ENCODE data around the gene CDH22.

Gene CDH22

DNA sequence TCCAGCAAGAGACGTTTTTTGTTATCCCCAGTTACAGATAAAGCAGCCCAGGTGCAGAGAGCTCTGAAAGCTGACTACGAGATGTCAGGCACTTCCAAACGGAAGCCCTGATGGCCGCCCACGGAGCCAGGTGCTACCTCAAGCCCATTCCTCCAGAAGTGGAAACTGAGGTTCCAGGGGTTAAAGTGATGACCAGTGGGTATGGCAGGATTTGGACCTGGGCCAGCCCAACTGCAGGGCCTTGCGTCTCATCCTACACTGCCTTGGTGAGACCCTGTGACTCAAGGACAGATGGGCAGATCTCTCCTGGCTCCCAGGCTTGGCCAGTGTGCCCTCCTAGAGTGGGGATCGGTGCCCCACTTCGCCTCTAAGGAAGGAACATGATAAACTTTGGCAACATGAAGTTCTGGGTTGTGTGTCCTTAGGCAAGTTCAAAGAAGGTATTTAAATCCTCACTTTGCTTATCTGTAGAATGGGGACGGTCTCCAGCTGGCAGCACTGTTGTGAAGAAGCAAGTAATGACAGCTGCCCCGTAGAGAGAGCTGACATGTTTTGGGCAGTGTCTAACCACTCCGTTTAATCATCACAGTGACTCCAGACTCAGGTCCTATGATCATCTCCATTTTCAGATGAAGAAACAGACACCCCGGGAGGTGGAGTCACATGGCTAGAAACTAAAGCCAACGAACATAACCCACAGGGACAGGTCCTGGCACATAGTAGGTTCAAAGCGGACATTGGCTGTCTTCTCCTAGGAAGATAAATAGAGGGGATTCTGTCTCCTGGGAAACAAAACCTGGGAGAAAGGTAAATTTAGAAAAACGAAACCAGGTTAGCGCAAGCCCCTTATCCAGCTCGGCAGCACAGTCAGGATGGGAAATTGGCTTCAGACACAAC lies 34.4 kb upstream of the CDH22 start:
- TF ChIP-seq, protein P1, sequence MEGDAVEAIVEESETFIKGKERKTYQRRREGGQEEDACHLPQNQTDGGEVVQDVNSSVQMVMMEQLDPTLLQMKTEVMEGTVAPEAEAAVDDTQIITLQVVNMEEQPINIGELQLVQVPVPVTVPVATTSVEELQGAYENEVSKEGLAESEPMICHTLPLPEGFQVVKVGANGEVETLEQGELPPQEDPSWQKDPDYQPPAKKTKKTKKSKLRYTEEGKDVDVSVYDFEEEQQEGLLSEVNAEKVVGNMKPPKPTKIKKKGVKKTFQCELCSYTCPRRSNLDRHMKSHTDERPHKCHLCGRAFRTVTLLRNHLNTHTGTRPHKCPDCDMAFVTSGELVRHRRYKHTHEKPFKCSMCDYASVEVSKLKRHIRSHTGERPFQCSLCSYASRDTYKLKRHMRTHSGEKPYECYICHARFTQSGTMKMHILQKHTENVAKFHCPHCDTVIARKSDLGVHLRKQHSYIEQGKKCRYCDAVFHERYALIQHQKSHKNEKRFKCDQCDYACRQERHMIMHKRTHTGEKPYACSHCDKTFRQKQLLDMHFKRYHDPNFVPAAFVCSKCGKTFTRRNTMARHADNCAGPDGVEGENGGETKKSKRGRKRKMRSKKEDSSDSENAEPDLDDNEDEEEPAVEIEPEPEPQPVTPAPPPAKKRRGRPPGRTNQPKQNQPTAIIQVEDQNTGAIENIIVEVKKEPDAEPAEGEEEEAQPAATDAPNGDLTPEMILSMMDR (IDR thresholded peaks at IDR 0.05; ENCODE audit: low read depth, low read length, missing control alignments): no peak
- no peak overlapping the region for H3K4me3 ChIP-seq (ENCODE audit: low read depth, low read length)
- no peak for DNase-seq (ENCODE audit: low read depth)

DNA sequence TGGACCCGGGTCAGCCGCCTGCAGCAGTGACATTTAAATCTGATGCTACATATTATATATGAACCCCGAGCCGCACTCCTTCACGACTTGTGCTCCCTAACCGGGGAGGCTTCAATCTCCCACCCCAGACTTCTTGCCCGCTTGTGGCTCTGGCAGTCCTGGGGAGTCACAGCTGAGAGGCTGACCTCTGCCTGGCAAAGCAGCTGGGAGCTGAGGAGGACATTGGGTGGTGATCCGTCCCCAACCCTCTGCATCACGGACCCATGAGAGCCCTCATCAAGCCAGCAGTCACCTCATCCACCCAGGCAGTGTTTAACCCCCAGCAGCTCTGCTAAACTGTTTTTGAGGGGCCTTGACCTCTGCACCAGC lies 33.7 kb upstream of the CDH22 start:
- no peak overlapping the region for H3K4me3 ChIP-seq (ENCODE audit: low read depth, low read length)
- TF ChIP-seq, protein P1 (IDR thresholded peaks at IDR 0.05; ENCODE audit: low read depth, low read length, missing control alignments): no peak
- no peak for DNase-seq (ENCODE audit: low read depth)

DNA sequence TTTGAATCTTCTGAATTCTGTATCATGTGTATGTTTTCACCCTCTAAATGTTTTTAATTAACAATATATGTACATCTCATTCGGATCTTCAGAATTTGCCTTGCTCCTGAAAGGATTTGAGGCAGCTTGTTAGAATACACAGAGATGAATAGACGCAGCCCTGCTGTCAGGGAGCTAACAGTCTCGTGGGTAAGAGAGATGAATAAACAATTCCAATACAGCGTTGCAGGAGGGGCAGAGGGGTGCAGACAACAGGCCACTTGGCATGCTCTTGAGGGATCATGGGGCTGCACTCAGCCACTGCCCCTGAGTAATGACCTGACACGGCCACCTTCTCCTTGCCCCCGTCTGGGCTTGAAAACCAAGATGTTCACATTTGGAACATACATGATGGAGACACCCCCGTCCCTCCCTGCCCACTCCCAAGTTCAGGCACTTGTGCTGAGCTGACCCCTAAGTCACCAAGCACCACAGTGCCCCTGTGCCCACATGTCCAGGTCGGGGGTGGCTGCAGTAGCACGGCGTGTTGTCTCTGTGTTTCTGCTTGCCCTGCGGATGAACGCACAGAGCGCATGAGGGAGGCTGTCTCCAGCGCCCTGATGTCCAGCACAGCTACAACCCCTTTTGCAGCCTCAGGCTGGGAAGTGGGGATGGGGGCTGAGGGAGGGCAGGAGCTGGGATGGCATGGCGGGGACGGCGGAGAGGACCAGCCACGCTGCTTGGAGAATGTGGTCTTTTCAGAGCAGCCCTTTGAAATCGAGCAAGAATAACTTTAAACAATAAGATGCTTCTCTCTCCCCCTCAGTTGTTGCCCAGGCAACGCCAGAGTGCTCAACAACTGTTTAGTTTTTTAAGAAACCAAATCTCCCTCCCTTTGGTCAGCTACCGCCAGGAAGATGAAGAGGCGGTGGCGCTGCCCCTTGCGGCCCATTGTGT lies 33.0 kb upstream of the CDH22 start:
- H3K4me3 ChIP-seq (ENCODE audit: low read depth, low read length): no peak overlapping the region
- TF ChIP-seq, protein P1 (IDR thresholded peaks at IDR 0.05; ENCODE audit: low read depth, low read length, missing control alignments): no peak

DNA sequence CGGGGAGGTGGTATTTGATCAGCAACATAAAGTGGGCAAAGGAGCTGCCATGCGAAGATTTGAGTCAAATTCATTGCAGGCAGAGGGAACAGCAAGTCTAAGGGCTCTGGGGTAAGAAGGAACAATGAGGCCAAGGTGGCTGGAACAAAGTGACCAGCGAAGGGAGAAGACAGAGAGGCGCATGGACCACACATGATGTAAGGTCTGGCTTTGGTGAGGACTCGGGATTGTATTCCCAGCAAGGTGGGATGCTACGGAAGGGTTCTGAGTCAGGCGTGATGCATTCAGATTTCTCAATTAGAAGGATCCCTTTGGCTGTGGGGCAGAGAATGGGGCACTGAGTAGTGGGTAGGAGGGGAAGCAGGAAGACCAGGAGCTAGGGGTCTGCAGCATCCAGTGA lies 30.7 kb upstream of the CDH22 start:
- TF ChIP-seq, protein P1 (IDR thresholded peaks at IDR 0.05; ENCODE audit: low read depth, low read length, missing control alignments): no peak
- H3K4me3 ChIP-seq (ENCODE audit: low read depth, low read length): no peak overlapping the region
- DNase-seq (ENCODE audit: low read depth): no peak

More for the DNA sequence above, 33.0 kb upstream of the CDH22 start:
- DNase-seq (ENCODE audit: low read depth): no peak

DNA sequence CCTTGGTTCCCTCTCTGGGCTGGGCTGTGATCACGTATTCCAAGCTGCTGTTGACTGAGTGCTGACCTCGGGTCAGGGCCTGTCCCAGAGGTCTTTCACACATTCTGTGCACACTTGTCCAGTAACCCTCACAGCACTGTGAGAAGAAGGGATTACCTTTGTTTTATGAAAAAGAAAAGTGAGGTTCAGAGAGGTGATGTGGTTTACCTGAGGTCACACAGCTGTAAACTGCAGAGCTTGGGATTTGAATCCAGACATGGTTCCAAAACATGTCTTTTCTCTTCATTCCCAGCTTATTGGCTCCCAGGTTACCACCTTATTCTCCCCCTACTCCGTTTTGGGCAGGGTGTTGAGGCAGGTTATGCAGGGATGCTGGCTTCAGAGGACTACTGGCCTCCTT lies 28.4 kb upstream of the CDH22 start:
- no peak overlapping the region for H3K4me3 ChIP-seq (ENCODE audit: low read depth, low read length)
- TF ChIP-seq, protein P1 (IDR thresholded peaks at IDR 0.05; ENCODE audit: low read depth, low read length, missing control alignments): no peak
- no peak for DNase-seq (ENCODE audit: low read depth)

DNA sequence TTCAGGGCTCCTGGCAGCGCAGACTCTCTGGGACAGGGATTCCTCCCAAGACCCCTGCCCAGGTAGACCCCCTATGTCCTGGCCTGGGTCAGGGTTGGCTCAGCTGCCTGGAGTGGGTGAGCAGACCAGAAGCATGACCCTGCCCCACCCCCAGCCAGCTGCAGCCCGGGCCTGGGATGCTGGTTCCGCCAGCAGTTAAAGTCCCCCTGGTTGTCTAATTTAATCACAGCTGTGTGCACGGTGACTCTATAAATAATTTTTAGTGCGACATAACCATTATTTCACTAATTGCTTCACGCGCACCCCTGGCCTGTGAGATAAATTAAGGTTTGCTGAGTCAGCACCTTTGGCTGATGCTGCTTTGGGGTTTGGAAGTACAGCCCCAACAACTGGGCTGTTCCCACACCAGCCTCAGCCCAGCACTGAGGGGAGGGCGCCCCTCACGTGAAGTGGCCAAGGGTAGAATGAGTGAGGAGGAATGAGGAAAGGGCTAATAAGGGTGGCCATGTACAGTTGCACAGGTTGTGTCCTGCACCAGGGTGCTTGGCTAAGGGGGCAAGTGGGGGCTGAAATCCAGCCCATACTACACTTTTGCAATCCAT lies 26.1 kb upstream of the CDH22 start:
- TF ChIP-seq, protein P1 (IDR thresholded peaks at IDR 0.05; ENCODE audit: low read depth, low read length, missing control alignments): no peak
- DNase-seq (ENCODE audit: low read depth): no peak
- H3K4me3 ChIP-seq (ENCODE audit: low read depth, low read length): no peak overlapping the region
